NCI-H2107 treated with DMSO at 0.1 percent for 48 hours (cell line): Measurements from ENCODE around the gene TRIM2.
A peak's percentile ranks its signal among the peaks of the same experiment; 100 is the strongest.

Experiments used
- DNase-seq: peaks from one replicate; lab custom pipeline; 2025; ENCODE audit not compliant: unreplicated experiment; lab: John Stamatoyannopoulos, UW

The TRIM2 gene

GRCh38 chr4:153246446-153247115 is 42.3 kb downstream of the TRIM2 start:
- no peak for DNase-seq

GRCh38 chr4:153247116-153247490 is 42.9 kb downstream of the TRIM2 start:
- no peak for DNase-seq

GRCh38 chr4:153248641-153249198 is 44.5 kb downstream of the TRIM2 start:
- peak; percentile 57 for DNase-seq

GRCh38 chr4:153249199-153250041 is 45.2 kb downstream of the TRIM2 start:
- peak; percentile 63 for DNase-seq

- DNase-seq, result no peak
Observed at GRCh38 chr4:153252122-153252521, 47.9 kb downstream of the TRIM2 start.

GRCh38 chr4:153255233-153255632 is 51.0 kb downstream of the TRIM2 start:
- no peak for DNase-seq

- no peak for DNase-seq
Observed at GRCh38 chr4:153257151-153257620, 52.9 kb downstream of the TRIM2 start.

- DNase-seq, result no peak
Observed at GRCh38 chr4:153257991-153258390, 53.7 kb downstream of the TRIM2 start.

- DNase-seq, result no peak
Observed at GRCh38 chr4:153258750-153259149, 54.5 kb downstream of the TRIM2 start.

GRCh38 chr4:153259661-153260060 is 55.4 kb downstream of the TRIM2 start:
- DNase-seq, result no peak

GRCh38 chr4:153260132-153260531 is 55.9 kb downstream of the TRIM2 start:
- no peak for DNase-seq

GRCh38 chr4:153260553-153261300 is 56.5 kb downstream of the TRIM2 start:
- no peak for DNase-seq

GRCh38 chr4:153261461-153261860 is 57.2 kb downstream of the TRIM2 start:
- no peak for DNase-seq

GRCh38 chr4:153261914-153262313 is 57.7 kb downstream of the TRIM2 start:
- DNase-seq, result no peak

GRCh38 chr4:153265306-153266047 is 61.2 kb downstream of the TRIM2 start:
- DNase-seq, result no peak

- no peak for DNase-seq
Observed at GRCh38 chr4:153266988-153267387, 62.7 kb downstream of the TRIM2 start.

- no peak for DNase-seq
Observed at GRCh38 chr4:153267890-153268289, 63.6 kb downstream of the TRIM2 start.

- no peak for DNase-seq
Observed at GRCh38 chr4:153268295-153268694, 64.1 kb downstream of the TRIM2 start.

GRCh38 chr4:153269218-153269990 is 65.2 kb downstream of the TRIM2 start:
- no peak for DNase-seq

- no peak for DNase-seq
Observed at GRCh38 chr4:153270361-153270760, 66.1 kb downstream of the TRIM2 start.
